Heart left ventricle (tissue), 13 donors: Measurements from ENCODE around the gene CFAP157.

Experiments
- CTCF ChIP-seq, 12 donors: fragments of 200-600 bp; sonication (generic) in 4 of 12; IDR thresholded peaks; one replicate each; pipeline versions ENCODE4 v1.5.0 to v1.8.0; 2018 to 2022; ENCODE audit warnings: antibody characterized with exemption in 12 of 12, mild to moderate bottlenecking in 5 of 12
- POLR2A ChIP-seq, 2 donors: fragments of 450-650 bp; IDR thresholded peaks; one replicate each; pipeline ENCODE4 v1.6.1; 2017; ENCODE audit warnings: antibody characterized with exemption in 2 of 2, mild to moderate bottlenecking in 2 of 2, moderate library complexity in 2 of 2
- donor health status: ischemic (EF 13 %, LVEDD 7.1; RV severe dilation, severe dysfunction).
- donor health status: DM: no; HTN: yes; CAD: no.
- donor health status: DM: no; HTN: no; CAD: no.
- donor health status: ischemic (EF 25% LVEDD 6.9; RV normal size, moderate dysfunction).
- donor health status: ischemic (EF 25% LVEDD 5.7; RV mildly dilated, moderate dysfunction).
- donor health status: ischemic (EF 35%, LVEDD 5.7; RV mildly dilated, moderate dysfunction).
- donor health status: nonischemic (EF 11% LVEDD 7.7; RV severe dilation, severe dysfunction).
- donor health status: DM: yes; HTN: yes; CAD: no.
- donor health status: PGD.
- donor health status: ischemic (EF 29% LVEDD 5.4; RV normal size, mild dysfunction).
- donor health status: nonischemic (EF 23%, LVEDD 6.1; RV moderate dilation, normal function).

- TF ChIP-seq CTCF (IDR thresholded peaks at IDR 0.05) (no peak), POLR2A (IDR thresholded peaks at IDR 0.05) (no peak)
These were observed 26.8 kb downstream of the CFAP157 start for GRCh38 chr9:127733614-127734013.
